NCI-H1092 (cell line): ENCODE measurements around the gene MED13L.
A peak's percentile ranks its signal among the peaks of the same experiment; 100 is the strongest.

Experiments
- DNase-seq: peaks from one replicate; lab custom pipeline; 2025; lab: John Stamatoyannopoulos, UW

Gene MED13L

GRCh38 chr12:116128779-116129178 is 148.7 kb downstream of the MED13L start:
- DNase-seq, result no peak

GRCh38 chr12:116127859-116128258 is 149.6 kb downstream of the MED13L start:
- DNase-seq, result no peak

- no peak for DNase-seq
These were observed 150.9 kb downstream of the MED13L start for GRCh38 chr12:116126610-116127009.

- no peak for DNase-seq
These were observed 151.4 kb downstream of the MED13L start for GRCh38 chr12:116125956-116126566.

GRCh38 chr12:116125084-116125483 is 152.4 kb downstream of the MED13L start:
- DNase-seq, result no peak

GRCh38 chr12:116123451-116124258 is 153.8 kb downstream of the MED13L start:
- DNase-seq, result peak; percentile 53

- DNase-seq, result no peak
These were observed 154.9 kb downstream of the MED13L start for GRCh38 chr12:116122628-116123027.

GRCh38 chr12:116121453-116121871 is 156.0 kb downstream of the MED13L start:
- no peak for DNase-seq

- no peak for DNase-seq
These were observed 160.7 kb downstream of the MED13L start for GRCh38 chr12:116116650-116117424.

- no peak for DNase-seq
These were observed 163.9 kb downstream of the MED13L start for GRCh38 chr12:116113398-116114130.

GRCh38 chr12:116106870-116107269 is 170.6 kb downstream of the MED13L start:
- no peak for DNase-seq

- DNase-seq, result no peak
These were observed 173.2 kb downstream of the MED13L start for GRCh38 chr12:116104167-116104767.

GRCh38 chr12:116101991-116102390 is 175.5 kb downstream of the MED13L start:
- no peak for DNase-seq

- DNase-seq, result no peak
These were observed 177.7 kb downstream of the MED13L start for GRCh38 chr12:116099652-116100432.

- no peak for DNase-seq
These were observed 180.6 kb downstream of the MED13L start for GRCh38 chr12:116096874-116097273.

- no peak for DNase-seq
These were observed 183.0 kb downstream of the MED13L start for GRCh38 chr12:116094475-116094874.

GRCh38 chr12:116093915-116094314 is 183.6 kb downstream of the MED13L start:
- DNase-seq, result no peak

GRCh38 chr12:116092776-116093175 is 184.7 kb downstream of the MED13L start:
- no peak for DNase-seq

GRCh38 chr12:116092162-116092561 is 185.3 kb downstream of the MED13L start:
- DNase-seq, result no peak

GRCh38 chr12:116091579-116091978 is 185.9 kb downstream of the MED13L start:
- no peak for DNase-seq

- no peak for DNase-seq
These were observed 187.0 kb downstream of the MED13L start for GRCh38 chr12:116090516-116090915.
